IMR-90 (cell line): Measurements from ENCODE around the gene SLCO6A1. TPM values are rescaled to one million over a fixed set of nuclear protein-coding genes. Genes with fewer than 3 reads are reported as not detected.

Experiments
- ATAC-seq: fragments of 200-7000 bp; cut with Tn5 transposase; 2 replicates; pipeline ENCODE4 v1.9.1; 2020; ENCODE audit warnings: low read depth, mild to moderate bottlenecking, moderate library complexity
- BruUV-seq: library from RNA; stranded (reverse); fragments of 400-500 nt; replicated peaks from 2 replicates; lab custom pipeline; 2021; lab: Mats Ljungman, UMichigan
- CTCF ChIA-PET: fragments of 300-600 bp; formaldehyde crosslinking; extraction: SDS; loops from one replicate; lab custom pipeline; 2021; ENCODE audit warnings: antibody characterized with exemption; lab: Yijun Ruan, JAX
- POLR2A ChIA-PET: fragments of 300-600 bp; sonication (Branson Sonifier 250); formaldehyde crosslinking; loops from one replicate; lab custom pipeline; 2022; ENCODE audit warnings: antibody characterized with exemption; ENCODE audit not compliant: unreplicated experiment; lab: Charles Lee
- DNase-seq: peaks from one replicate; pipeline ENCODE4 v3.0.0; 2013
- H2AFZ ChIP-seq: replicated peaks from 2 replicates; pipeline ENCODE3; 2013; ENCODE audit warnings: low read length, mild to moderate bottlenecking; ENCODE audit not compliant: poor library complexity
- H2AK5ac ChIP-seq: 2 replicates; pipeline ENCODE4 v1.6.1; 2013; ENCODE audit warnings: low read depth, low read length, inconsistent platforms
- H2AK9ac ChIP-seq: replicated peaks from 2 replicates; pipeline ENCODE3; 2013; ENCODE audit warnings: mild to moderate bottlenecking, low read depth, low read length, moderate library complexity; ENCODE audit not compliant: poor library complexity
- H2BK120ac ChIP-seq: 2 replicates; pipeline ENCODE4 v1.6.1; 2013; ENCODE audit warnings: low read depth, low read length, inconsistent platforms
- H2BK15ac ChIP-seq: 3 replicates; pipeline ENCODE4 v1.6.1; 2013; ENCODE audit warnings: low read depth, low read length, inconsistent platforms
- H2BK20ac ChIP-seq: 2 replicates; pipeline ENCODE4 v1.6.1; 2013; ENCODE audit warnings: low read depth, mild to moderate bottlenecking, inconsistent platforms, low read length, moderate library complexity
- H2BK5ac ChIP-seq: 2 replicates; pipeline ENCODE4 v1.6.1; 2013; ENCODE audit warnings: mild to moderate bottlenecking, low read depth, low read length, inconsistent platforms; ENCODE audit not compliant: poor library complexity, severe bottlenecking
- H3K14ac ChIP-seq: replicated peaks from 2 replicates; pipeline ENCODE4 v1.6.1; 2013; ENCODE audit warnings: low read depth, low read length, inconsistent platforms
- H3K18ac ChIP-seq: 2 replicates; pipeline ENCODE4 v1.6.1; 2013; ENCODE audit warnings: low read depth, low read length, control low read depth
- H3K23ac ChIP-seq: 2 replicates; pipeline ENCODE4 v1.6.1; 2013; ENCODE audit warnings: low read depth, low read length, inconsistent platforms
- H3K27ac ChIP-seq: 2 replicates; pipeline ENCODE4 v1.5.1; 2013; ENCODE audit warnings: mild to moderate bottlenecking, control low read depth, low read length; ENCODE audit not compliant: insufficient read depth
- H3K27me3 ChIP-seq: 2 replicates; pipeline ENCODE4 v1.6.1; 2013; ENCODE audit warnings: low read length; ENCODE audit not compliant: control insufficient read depth, insufficient read depth
- H3K36me3 ChIP-seq: 2 replicates; pipeline ENCODE4 v1.6.1; 2013; ENCODE audit warnings: low read length, mixed read lengths; ENCODE audit not compliant: control insufficient read depth, insufficient read depth
- H3K4ac ChIP-seq: 2 replicates; pipeline ENCODE4 v1.6.1; 2013; ENCODE audit warnings: low read depth, low read length, inconsistent platforms
- H3K4me1 ChIP-seq: 2 replicates; pipeline ENCODE4 v1.6.1; 2013; ENCODE audit warnings: low read length, mixed read lengths; ENCODE audit not compliant: control insufficient read depth, insufficient read depth
- H3K4me2 ChIP-seq: 2 replicates; pipeline ENCODE4 v1.6.1; 2013; ENCODE audit warnings: low read depth, mild to moderate bottlenecking, control low read depth, low read length, moderate library complexity
- H3K4me3 ChIP-seq: 2 replicates; pipeline ENCODE4 v1.5.1; 2013; ENCODE audit warnings: low read depth, mild to moderate bottlenecking, control low read depth, low read length, moderate library complexity; ENCODE audit not compliant: insufficient read depth
- H3K56ac ChIP-seq: 2 replicates; pipeline ENCODE4 v1.6.1; 2013; ENCODE audit warnings: low read length, inconsistent platforms; ENCODE audit not compliant: insufficient read depth; ENCODE audit errors: extremely low read depth
- H3K79me1 ChIP-seq, 2 experiments: 2 replicates each; pipeline ENCODE4 v1.6.1; 2013; ENCODE audit warnings: low read length in 2 of 2, inconsistent platforms in 1 of 2, low read depth in 1 of 2
- H3K9ac ChIP-seq: 2 replicates; pipeline ENCODE4 v1.6.1; 2013; ENCODE audit warnings: low read depth, low read length, control low read depth
- H3K9me1 ChIP-seq: 2 replicates; pipeline ENCODE4 v1.6.1; 2013; ENCODE audit warnings: low read length, inconsistent platforms; ENCODE audit not compliant: insufficient read depth
- H3K9me3 ChIP-seq: 2 replicates; pipeline ENCODE4 v1.6.1; 2013; ENCODE audit warnings: low read length; ENCODE audit not compliant: control insufficient read depth, insufficient read depth
- H4K20me1 ChIP-seq: 2 replicates; pipeline ENCODE4 v1.6.1; 2013; ENCODE audit warnings: low read length, inconsistent platforms; ENCODE audit not compliant: insufficient read depth
- H4K5ac ChIP-seq: 2 replicates; pipeline ENCODE4 v1.6.1; 2013; ENCODE audit warnings: mild to moderate bottlenecking, low read depth, low read length, control low read depth
- H4K8ac ChIP-seq, 2 experiments: 2 replicates each; pipeline ENCODE4 v1.6.1; 2013; ENCODE audit warnings: low read depth in 2 of 2, low read length in 2 of 2, control low read depth in 1 of 2, inconsistent platforms in 1 of 2
- H4K91ac ChIP-seq: 2 replicates; pipeline ENCODE4 v1.6.1; 2013; ENCODE audit warnings: low read depth, low read length, inconsistent platforms; ENCODE audit not compliant: insufficient read depth
- CHD1 ChIP-seq: IDR thresholded peaks from 2 replicates; pipeline ENCODE4 v1.6.1; 2012; ENCODE audit warnings: low read depth, low read length, improper control_type of control experiment
- MAFK ChIP-seq: IDR thresholded peaks from 2 replicates; pipeline ENCODE4 v1.6.1; 2012; ENCODE audit warnings: low read depth, low read length, improper control_type of control experiment
- RCOR1 ChIP-seq: IDR thresholded peaks from 2 replicates; pipeline ENCODE4 v1.6.1; 2012; ENCODE audit warnings: mild to moderate bottlenecking, low read length, improper control_type of control experiment; ENCODE audit not compliant: insufficient replicate concordance
- dilution Hi-C: fragments of 300-500 bp; cut with HindIII; formaldehyde crosslinking; loops from one replicate; pipeline ENCODE4 v1.14.3; 2018; ENCODE audit warnings: low sequenced_read_pairs; ENCODE audit not compliant: unreplicated experiment
- in situ Hi-C: fragments of 300-500 bp; cut with MboI; formaldehyde crosslinking; loops from 3 replicates; pipeline ENCODE4 v1.14.3; 2019; ENCODE audit warnings: low sequenced_read_pairs, inconsistent platforms, mixed read lengths
- intact Hi-C: fragments of 100-400 bp; cut with micrococcal nuclease; formaldehyde crosslinking; loops from 2 replicates; pipeline ENCODE4 v1.10.0; 2022
- polyA plus RNA-seq, 3 experiments: library from polyadenylated mRNA; depleted of rRNA; stranded (reverse); fragments of >200 nt; gene quantifications; 2 replicates each; pipeline ENCODE4 v1.2.3, GENCODE V29; 2012; ENCODE audit warnings: low replicate concordance in 1 of 3
- total RNA-seq: library from RNA; depleted of rRNA; stranded (reverse); fragments of >200 nt; gene quantifications from 2 replicates; pipeline ENCODE4 v1.2.3, GENCODE V29; 2012
- TF ChIP-seq, protein P1 (sequence below): fragments of 150-350 bp; IDR thresholded peaks from 2 replicates; pipeline ENCODE4 v1.6.1; 2016; ENCODE audit warnings: low read depth, mild to moderate bottlenecking, low read length, moderate library complexity, borderline replicate concordance

Gene SLCO6A1
- total and polyA plus RNA-seq, 2 of the 4 experiments (the other 2 are of a cell fraction): not detected

DNA sequence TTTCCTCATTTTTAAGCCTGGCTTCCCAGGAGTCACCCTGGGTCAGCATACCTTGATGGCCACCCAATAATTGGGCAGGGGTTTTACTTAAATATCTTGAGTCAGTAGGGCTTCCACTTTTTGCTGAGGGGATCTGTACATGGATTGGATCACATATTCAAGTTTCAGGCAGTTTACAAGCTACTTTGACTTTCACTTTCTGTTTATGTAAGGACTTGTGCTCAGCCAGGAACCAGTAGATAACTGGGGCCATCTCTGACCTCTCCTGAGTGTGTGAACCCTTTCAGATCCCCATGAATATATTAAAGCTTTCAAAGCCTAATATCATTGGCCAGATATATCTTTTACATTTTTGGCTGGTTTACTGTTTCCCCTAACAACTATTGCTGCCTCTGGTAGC, 45.1 kb downstream of the SLCO6A1 start:
- Histone ChIP-seq H2BK20ac (no peak overlapping the region), H3K9me1 (no peaks in the 10 kb centered on the region), H3K23ac (no peak overlapping the region), H3K14ac (no peak overlapping the region), H3K56ac (no peak overlapping the region), H3K79me1 (no peaks in the 10 kb centered on the region), H3K4me3 (no peak overlapping the region), H3K18ac (no peak overlapping the region), H3K9me3 (peaks cover 14% of the 10 kb centered on the region), H4K5ac (no peak overlapping the region), H4K91ac (no peak overlapping the region), H3K4me1 (no peaks in the 10 kb centered on the region), H4K8ac (no peak overlapping the region), H4K20me1 (no peaks in the 10 kb centered on the region), H3K27ac (no peak overlapping the region), H2AK5ac (no peak overlapping the region), H3K9ac (no peak overlapping the region), H3K4me2 (no peak overlapping the region), H3K4ac (no peak overlapping the region), H2BK5ac (no peak overlapping the region), H2BK120ac (no peak overlapping the region), H2AFZ (no peak overlapping the region), H2AK9ac (no peak overlapping the region), H3K27me3 (no peaks in the 10 kb centered on the region), H3K36me3 (no peaks in the 10 kb centered on the region), H2BK15ac (no peak overlapping the region)
- ChIA-PET CTCF (no interaction called here), POLR2A (no interaction called here)
- dilution Hi-C loops: no loop called here
- in situ Hi-C loops: no loop called here
- TF ChIP-seq, protein P1, sequence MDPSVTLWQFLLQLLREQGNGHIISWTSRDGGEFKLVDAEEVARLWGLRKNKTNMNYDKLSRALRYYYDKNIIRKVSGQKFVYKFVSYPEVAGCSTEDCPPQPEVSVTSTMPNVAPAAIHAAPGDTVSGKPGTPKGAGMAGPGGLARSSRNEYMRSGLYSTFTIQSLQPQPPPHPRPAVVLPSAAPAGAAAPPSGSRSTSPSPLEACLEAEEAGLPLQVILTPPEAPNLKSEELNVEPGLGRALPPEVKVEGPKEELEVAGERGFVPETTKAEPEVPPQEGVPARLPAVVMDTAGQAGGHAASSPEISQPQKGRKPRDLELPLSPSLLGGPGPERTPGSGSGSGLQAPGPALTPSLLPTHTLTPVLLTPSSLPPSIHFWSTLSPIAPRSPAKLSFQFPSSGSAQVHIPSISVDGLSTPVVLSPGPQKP: no peak
- TF ChIP-seq CHD1 (no peak), MAFK (no peak), RCOR1 (no peak)
- no peak for ATAC-seq
- no TSS peak for BruUV-seq
- no peak for DNase-seq
- intact Hi-C loops: no loop called here
